Caki2 (cell line): ENCODE measurements around the gene CARMIL3. TPM values are rescaled to one million over a fixed set of nuclear protein-coding genes. Genes with fewer than 3 reads are reported as not detected.
A peak's percentile ranks its signal among the peaks of the same experiment; 100 is the strongest.

Source experiments
- DNase-seq: peaks from one replicate; pipeline ENCODE4 v3.0.0-alpha.2; 2015; ENCODE audit warnings: low read depth
- in situ Hi-C: cut with HindIII; loops from 2 replicates; pipeline ENCODE4 v1.10.0; 2016; ENCODE audit warnings: low sequenced_read_pairs, low pct_unique_long_range_greater_than_20kb, mixed read lengths
- total RNA-seq: library from RNA; depleted of rRNA; stranded (reverse); fragments of >200 nt; shearing (Covaris generic); gene quantifications from 2 replicates; pipeline ENCODE4 v1.2.3, GENCODE V29; 2014; ENCODE audit warnings: low replicate concordance

The CARMIL3 gene
- total RNA-seq, 1 experiment from 2014 or later: not detected

- no peak for DNase-seq
- in situ Hi-C loops: no loop called here
Measured at GRCh38 chr14:24071144-24071697, 19.4 kb downstream of the CARMIL3 start, which contains the start of gene CPNE6. CPNE6 (plus strand) TSS chr14:24071562; CDS start chr14:24072937, 1,375 bp downstream.

DNA sequence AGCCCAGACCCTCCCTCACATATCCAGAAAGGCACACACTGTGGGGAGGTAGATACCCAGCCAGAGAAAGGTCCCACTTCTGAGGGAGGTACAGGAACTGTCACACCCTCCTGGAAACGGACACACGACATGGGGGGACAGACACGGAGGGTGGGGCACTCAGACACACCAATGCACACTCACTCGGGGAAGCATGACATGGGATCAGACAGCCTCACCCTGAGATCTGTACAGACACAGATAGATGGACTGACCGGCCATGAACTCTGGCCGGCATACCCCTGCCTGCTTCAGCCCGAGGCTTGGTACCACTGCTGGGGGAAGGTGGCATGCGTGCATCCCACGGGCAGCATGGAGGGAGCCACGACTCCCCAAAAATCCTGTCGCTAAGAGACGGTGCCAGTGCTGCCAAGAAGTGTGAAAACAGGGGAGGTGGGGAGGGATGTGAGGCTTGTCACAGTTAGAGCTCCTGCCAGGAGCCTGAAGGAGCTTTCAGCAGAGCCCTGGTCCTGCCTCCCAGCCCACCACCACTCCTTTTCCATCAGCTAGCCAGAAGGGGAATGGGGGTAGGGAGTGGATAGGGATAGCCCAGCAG lies 20.1 kb downstream of the CARMIL3 start:
- in situ Hi-C loops: no loop called here
- no peak for DNase-seq

DNA sequence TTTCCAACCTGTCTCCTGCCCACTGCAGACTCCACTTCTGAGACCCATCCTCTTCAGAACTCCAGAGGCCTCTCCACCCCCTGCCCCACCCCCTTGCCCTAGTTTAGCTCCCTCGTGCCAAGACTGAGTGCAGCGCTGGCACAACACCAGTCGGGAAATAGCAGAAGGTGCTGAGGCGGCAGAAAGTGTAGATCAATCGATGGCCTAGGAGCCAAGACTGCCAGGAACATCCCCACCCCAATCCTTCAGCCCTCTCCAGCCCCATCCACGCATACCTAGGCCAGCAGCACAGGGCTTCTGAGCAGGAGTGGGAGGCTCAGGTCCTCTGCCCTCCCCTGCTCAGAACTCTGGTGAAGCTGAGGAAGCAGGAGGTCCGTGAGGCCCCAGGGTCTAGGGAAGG lies 20.6 kb downstream of the CARMIL3 start:
- in situ Hi-C loops: no loop called here
- no peak for DNase-seq

GRCh38 chr14:24072881-24073877 lies 21.4 kb downstream of the CARMIL3 start:
- no peak for DNase-seq
- in situ Hi-C loops: no loop called here

GRCh38 chr14:24074625-24075484 lies 23.0 kb downstream of the CARMIL3 start:
- no peak for DNase-seq
- in situ Hi-C loops: no loop called here

DNA sequence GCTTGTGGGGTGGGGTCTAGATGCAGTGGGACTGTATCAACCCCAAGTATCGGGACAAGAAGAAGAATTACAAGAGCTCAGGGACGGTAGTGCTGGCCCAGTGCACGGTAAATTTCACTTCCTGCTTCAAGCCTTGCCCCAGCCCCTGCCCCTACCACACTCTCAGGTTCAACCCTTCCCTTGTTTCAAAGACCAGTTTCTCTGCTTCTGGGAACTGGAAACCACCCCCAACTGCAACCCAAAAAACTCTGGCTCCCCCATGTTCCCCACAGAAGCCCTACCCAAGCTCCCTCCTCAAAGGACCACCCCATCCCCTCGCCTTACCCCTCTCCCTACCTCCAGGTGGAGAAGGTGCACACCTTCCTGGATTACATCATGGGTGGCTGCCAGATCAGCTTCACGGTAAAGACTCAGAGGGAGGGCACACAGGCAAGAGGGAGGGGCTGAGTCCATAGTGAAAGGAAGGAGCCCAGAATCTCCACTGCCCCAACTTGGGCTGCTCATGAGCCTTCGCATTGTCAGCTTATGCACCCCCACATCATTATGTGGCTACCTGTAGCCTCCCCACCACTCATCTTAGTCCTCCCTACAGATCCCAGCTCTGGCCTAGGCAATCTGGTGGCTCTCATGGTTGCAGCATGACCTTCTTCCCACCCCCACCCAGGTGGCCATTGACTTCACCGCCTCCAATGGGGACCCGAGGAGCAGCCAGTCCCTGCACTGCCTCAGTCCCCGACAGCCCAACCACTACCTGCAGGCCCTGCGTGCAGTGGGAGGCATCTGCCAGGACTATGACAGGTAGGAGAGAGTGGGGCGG lies 23.9 kb downstream of the CARMIL3 start:
- in situ Hi-C loops: no loop called here
- DNase-seq: no peak

DNA sequence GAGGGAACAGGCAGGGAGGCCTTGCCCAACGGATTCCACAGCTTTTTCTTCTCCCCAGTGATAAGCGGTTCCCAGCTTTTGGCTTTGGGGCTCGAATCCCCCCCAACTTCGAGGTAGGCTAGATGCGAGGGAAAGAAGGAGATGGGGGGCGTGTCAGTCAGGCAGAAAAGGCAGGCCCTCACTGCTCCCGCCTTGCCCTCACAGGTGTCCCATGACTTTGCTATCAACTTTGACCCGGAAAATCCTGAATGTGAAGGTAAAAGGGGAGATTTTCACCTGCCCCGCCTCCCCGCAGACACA lies 24.4 kb downstream of the CARMIL3 start:
- no peak for DNase-seq
- in situ Hi-C loops: no loop called here

GRCh38 chr14:24077086-24077485 lies 25.3 kb downstream of the CARMIL3 start:
- in situ Hi-C loops: no loop called here
- DNase-seq: no peak

DNA sequence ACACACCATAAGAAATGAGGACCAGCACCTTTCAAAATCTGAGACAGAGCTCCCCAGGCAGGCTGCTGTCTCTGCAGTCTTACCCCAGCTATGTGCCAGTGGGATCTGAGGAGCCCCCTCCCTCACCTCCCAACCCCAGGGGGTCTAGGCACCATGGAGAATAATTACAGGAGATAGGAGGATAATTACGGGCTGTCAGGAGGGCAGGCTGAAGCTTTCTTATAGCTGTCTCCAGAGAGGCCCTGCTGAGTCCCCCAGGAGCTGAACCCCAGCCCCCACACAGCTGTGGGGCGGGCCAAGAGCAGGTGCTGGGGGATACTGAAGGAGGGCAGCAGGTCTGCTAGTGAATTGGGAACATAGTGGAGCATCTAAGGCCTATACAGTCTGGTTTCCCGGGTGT lies 26.3 kb downstream of the CARMIL3 start:
- in situ Hi-C loops: no loop called here
- DNase-seq: no peak

DNA sequence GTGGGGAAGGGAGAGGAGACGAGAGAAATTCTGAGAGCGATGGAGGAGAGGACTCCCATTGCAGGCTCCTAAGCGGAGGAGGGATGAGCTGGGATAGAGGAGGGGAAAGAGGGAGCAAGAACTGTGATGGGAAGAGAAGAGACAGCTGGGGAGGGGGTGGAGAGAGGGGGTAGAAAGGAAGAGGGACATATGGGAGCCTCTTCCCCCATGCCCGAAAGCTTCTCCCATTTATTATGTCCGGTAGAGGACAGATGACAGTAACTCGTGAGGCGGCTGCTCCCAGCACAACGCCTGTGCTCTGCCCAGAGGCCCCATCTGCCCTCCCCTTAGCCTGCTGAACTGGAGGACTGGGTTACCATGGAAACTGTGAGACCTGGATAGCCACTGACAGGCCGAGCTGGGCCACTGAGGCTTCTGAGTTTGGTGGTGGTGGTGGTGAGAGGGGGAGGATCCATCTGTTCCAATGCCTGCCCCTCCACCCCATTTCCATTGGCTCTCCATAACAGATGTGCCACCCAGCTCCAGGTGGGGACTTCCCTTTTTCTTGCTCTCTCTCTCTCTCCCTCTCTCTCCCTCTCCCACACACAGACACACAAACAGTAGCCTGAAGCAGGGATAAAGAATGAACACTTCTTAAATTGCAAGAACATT lies 27.8 kb downstream of the CARMIL3 start:
- DNase-seq: peak; percentile 25
- in situ Hi-C loops: no loop called here

DNA sequence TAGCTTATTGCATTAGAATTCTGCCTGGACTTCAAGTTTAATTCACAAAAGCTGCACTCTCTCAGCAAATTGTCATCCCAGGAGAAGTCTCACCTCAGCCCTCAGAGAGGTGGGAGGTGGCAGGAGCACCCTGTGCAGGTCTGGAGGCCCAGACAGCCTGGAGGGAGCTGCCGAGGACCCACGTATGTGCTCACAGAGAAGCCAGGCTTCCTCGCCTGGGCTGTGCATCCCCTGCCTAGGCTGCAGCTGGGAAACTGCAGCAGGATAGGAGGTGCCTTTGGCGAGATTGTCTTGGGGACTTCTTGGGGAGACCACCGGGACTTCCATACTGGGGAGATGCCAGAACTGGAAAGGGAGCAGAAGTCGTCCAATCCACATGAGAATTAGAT lies 28.3 kb downstream of the CARMIL3 start:
- in situ Hi-C loops: no loop called here
- DNase-seq: no peak

DNA sequence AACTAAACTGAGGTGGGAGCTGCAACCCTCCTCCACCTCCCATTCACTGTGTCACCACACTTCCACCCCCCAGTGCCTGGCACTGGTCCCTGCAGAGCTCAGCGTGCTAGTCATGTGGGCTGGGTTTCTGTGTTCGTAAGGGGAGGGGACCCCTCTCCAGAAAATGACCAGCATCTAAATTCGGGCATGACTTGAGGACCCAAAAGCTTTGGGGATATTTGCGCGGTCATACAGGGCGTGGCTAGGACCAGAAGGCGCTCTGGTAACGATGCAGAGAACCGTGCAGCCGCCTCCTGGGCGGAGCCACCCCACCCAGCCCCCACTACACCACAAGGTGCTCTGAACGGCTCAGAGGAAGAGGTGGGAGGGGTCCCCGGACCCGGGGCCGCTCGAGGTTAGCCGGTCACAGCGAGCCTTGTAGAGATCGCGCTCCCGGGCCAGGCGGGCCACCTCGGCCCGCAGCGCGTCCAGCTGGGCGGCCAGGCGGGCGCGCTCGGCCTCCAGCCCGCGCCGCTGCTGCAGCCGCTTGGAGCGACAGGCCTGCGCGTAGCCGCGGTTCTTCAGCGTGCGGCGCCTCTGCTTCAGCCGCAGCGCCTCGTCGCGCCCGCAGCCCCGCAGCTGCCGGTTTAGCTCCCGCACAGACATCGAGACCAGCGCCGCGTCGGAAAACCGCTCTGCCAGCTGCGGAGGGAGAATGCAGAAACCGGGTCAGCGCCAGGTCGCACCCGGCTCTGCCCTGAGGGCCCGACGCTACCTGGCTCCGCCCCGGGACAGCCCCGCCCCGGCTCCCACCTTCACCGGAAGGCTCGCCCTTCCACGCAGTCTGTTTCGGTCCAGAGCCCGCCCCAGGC lies 29.3 kb downstream of the CARMIL3 start:
- in situ Hi-C loops: no loop called here

DNA sequence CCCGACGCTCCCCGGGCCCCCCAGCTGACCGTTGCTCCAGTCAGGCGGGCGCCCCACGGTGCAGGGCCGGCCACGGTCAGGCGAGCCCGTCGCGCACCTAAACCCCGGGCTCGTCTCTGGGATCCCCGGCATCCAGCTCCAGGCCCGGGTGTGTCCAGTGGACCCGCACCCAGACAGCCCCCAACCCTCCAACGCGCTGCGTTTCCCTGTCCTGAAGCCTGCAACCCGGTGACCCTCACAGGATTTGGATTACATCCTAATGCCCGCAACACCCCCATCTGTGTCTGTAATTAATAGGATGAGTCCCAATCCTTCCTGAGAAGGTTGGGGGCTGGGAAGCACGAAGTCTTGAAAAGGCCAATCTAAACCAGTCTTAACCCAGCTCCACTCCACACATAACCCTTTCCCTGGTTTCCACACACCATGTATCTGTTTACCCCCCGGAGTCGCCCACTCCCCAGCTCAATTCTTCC lies 30.0 kb downstream of the CARMIL3 start:
- peak; percentile 7 for DNase-seq
- in situ Hi-C loops: no loop called here

More for the DNA sequence above, 29.3 kb downstream of the CARMIL3 start:
- DNase-seq: peak; percentile 77

DNA sequence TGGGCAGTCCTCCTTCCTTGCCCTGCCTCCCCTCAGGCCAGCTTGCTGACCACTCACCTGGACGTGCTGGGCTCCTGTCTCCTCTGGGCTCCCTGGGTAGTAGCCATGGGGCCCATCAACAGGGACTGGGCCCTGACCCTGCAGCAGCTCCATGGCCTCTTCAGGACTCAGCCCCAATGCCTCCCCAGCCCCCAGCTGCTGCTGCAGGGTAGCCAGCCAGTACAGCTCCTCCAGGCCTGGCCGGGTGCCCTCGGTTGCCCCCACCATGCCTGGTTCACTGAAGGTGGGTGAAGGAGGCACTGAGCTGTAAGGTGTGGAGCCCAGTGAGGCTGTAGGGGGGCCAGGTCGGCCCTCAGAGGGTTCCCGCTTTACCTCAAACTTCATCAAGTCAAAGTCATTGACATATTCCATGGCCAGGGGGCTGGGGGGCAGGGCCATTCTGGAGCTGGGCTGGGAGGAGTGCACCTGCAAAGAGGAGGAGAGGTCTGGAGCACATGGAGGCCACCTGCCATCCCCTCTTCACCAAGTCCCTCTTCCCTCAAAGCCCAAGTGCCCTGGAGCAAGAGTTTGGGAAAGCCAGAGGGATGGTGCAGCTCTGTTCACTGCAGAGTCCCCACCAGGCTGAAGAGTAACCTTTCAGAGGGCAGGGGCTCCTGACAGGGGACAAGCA lies 30.7 kb downstream of the CARMIL3 start:
- DNase-seq: no peak
- in situ Hi-C loops: no loop called here

DNA sequence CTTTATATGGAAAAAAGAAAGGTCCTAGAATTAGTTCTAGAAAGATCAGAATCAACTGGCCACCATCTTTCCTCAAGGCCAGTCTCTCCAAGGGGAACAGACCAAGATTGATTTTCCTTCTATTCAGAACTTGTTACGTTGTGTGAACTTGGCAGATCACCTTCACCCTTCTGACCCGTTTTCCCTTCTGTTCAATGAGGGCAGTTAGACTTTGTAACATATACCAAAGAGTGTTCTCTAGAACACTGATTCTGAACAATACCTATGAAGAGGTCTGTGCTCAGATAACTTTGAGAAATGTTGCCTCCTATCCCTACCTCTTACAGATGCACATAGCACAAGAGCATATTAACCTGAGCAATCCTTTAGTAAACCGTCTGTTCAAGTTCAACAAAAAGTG lies 31.7 kb downstream of the CARMIL3 start:
- no peak for DNase-seq

GRCh38 chr14:24084440-24084839 lies 32.6 kb downstream of the CARMIL3 start:
- in situ Hi-C loops: no loop called here

More for the DNA sequence above, 31.7 kb downstream of the CARMIL3 start:
- in situ Hi-C loops: no loop called here

More at GRCh38 chr14:24084440-24084839, 32.6 kb downstream of the CARMIL3 start:
- no peak for DNase-seq
